Pancreas (tissue), 10 donors: ENCODE data around the gene PRR23E. TPM values are rescaled to one million over a fixed set of nuclear protein-coding genes. Genes with fewer than 3 reads are reported as not detected.

Experiments
- ATAC-seq, 4 donors: fragments of 200-7000 bp; cut with Tn5 transposase; one replicate each; pipeline versions ENCODE4 v1.8.0 to v1.9.1; 2020; ENCODE audit warnings: mild to moderate bottlenecking in 4 of 4, moderate library complexity in 4 of 4
- DNase-seq, 6 donors: peaks; one replicate each; pipeline ENCODE4 v3.0.0-alpha.2; 2020
- FAIRE-seq: peaks from 2 replicates; lab custom pipeline; 2012; peaks lifted over from hg19 to GRCh38; lab: Jason Lieb, UNC
- H3K27ac ChIP-seq, 4 donors: fragments of 200-600 bp; sonication (generic); 1 replicate in 3 of 4; 2 replicates in 1 of 4; pipeline versions ENCODE4 v1.5.0 to v1.8.0; 2020
- H3K27me3 ChIP-seq, 4 donors: fragments of 200-600 bp; one replicate each; pipeline ENCODE4 v1.8.0; 2021
- H3K36me3 ChIP-seq, 3 donors: fragments of 200-600 bp; sonication (generic) in 1 of 3; one replicate each; pipeline versions ENCODE4 v1.5.0 to v1.8.0; 2020 to 2021
- H3K4me1 ChIP-seq, 3 donors: fragments of 200-600 bp; one replicate each; pipeline ENCODE4 v1.8.0; 2021
- H3K4me3 ChIP-seq, 4 donors: fragments of 200-600 bp; sonication (generic) in 2 of 4; one replicate each; pipeline versions ENCODE4 v1.5.0 to v1.8.0; 2020 to 2021
- H3K9me3 ChIP-seq, 4 donors: fragments of 200-600 bp; one replicate each; pipeline ENCODE4 v1.8.0; 2021
- WGBS, 2 donors: extraction: QIAGEN DNeasy Blood & Tissue Kit; methylation state at CpG; one replicate each; pipeline ENCODE4 v1.1.7; 2013; 5-methylcytosine and 5-hydroxymethylcytosine counted together
- intact Hi-C, 3 donors: fragments of 100-400 bp; cut with DNase I; formaldehyde crosslinking; loops; one replicate each; pipeline versions ENCODE4 v1.11.1 to v1.14.2; 2022
- polyA plus RNA-seq, 2 donors: library from polyadenylated mRNA; stranded (reverse); fragments of 200-250 nt; gene quantifications; one replicate each; pipeline ENCODE4 v1.2.3, GENCODE V29; 2013
- total RNA-seq, 6 donors: library from RNA; stranded (reverse); fragmentation: NEBNext Ultra II Directional in 4 of 6; extraction: Animal tissue kit (Norgen Biotek cat#: 25700) in 4 of 6; gene quantifications; one replicate each; pipeline versions ENCODE4 v1.2.1 to v1.2.4, GENCODE V29; 2021 to 2023
- TF ChIP-seq, protein P1 (sequence below), 4 donors: fragments of 200-600 bp; sonication (generic) in 3 of 4; IDR thresholded peaks; one replicate each; pipeline versions ENCODE4 v1.5.0 to v1.8.0; 2021; ENCODE audit warnings: antibody characterized with exemption in 4 of 4
- donor health status: healthy with polysubstance abuse.
- donor health status: DM: no; HTN: no; CAD: no; lungs with moderate emphysema.
- donor health status: DM: no; HTN: no; CAD: no.
- donor health status: control.
- donor health status: control.
- donor health status: Bipolar disorder and iron deficiency.
- donor health status: DM: yes; HTN: yes; CAD: no.
- donor health status: DM: no; HTN: no; CAD: no.
- donor health status: DM: no; HTN: no; CAD: no.
- donor health status: DM: yes; HTN: yes; CAD: no.

The PRR23E gene
- total and polyA plus RNA-seq, 8 donors, result not detected

GRCh38 chr3:127206154-127206553 is 13.2 kb downstream of the PRR23E start:
- DNase-seq, result no peak
- H3K27ac ChIP-seq, result no peak overlapping the region
- H3K4me1 ChIP-seq, result no peaks in the 10 kb centered on the region
- TF ChIP-seq, protein P1, sequence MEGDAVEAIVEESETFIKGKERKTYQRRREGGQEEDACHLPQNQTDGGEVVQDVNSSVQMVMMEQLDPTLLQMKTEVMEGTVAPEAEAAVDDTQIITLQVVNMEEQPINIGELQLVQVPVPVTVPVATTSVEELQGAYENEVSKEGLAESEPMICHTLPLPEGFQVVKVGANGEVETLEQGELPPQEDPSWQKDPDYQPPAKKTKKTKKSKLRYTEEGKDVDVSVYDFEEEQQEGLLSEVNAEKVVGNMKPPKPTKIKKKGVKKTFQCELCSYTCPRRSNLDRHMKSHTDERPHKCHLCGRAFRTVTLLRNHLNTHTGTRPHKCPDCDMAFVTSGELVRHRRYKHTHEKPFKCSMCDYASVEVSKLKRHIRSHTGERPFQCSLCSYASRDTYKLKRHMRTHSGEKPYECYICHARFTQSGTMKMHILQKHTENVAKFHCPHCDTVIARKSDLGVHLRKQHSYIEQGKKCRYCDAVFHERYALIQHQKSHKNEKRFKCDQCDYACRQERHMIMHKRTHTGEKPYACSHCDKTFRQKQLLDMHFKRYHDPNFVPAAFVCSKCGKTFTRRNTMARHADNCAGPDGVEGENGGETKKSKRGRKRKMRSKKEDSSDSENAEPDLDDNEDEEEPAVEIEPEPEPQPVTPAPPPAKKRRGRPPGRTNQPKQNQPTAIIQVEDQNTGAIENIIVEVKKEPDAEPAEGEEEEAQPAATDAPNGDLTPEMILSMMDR (IDR thresholded peaks at IDR 0.05), result no peak
- H3K36me3 ChIP-seq, result no peaks in the 10 kb centered on the region
- no peaks in the 10 kb centered on the region for H3K9me3 ChIP-seq
- no peaks in the 10 kb centered on the region for H3K27me3 ChIP-seq
- FAIRE-seq, result no peak
- intact Hi-C loops, result no loop called here
- ATAC-seq, result peak in 1 of 4 donors; percentile 36
- whole genome bisulfite sequencing, 2 donors, result 78 to 88% methylated on average over 3 of the region's 3 CpGs
- H3K4me3 ChIP-seq, result no peak overlapping the region

DNA sequence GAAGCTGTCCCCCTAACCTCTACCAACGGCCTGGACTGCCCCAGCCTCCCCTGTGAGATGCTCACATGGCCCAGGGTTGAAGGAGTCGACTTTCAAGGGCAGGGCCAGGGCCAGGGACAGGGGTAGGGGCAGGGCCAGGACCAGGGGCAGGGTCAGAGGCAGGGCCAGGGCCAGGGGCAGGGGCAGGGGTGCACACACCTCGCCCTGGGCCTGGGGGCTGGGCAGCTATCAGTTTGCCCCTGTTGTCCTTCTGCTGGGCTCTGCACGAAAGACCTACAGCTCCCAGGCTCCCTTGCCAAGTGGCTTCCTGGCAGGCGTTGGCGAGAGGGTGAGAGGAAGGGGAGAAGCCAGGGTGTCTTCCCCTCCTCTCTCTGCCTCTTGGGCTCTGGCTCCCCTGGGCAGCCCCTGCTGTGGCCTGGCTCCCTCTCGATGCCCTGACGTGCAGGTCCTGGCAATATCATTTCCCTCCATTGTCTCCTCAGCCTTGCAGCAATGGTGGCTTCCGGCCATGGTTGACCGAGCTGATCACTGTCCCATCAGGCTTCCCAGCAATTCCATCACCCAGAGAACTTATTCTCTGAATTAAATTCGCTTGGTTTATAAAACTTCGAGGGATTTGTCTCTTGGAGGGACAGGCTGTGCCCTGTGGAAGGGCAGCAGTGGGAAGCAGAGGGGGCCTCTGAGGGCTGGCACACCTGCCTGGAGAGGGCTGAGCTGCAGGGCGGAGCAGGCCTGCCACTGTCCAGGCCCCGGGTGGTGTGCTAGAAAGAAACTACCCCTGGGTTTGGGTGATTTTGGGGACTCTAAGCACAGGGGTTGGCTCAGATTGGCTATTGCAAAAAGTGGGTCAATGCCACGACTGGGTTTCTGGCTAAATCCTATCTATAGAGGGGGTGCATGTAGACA is 13.9 kb downstream of the PRR23E start:
- 78 to 80% methylated on average over 14 to 15 of the region's 15 CpGs for WGBS, 2 donors
- Histone ChIP-seq H3K9me3 (no peaks in the 10 kb centered on the region), H3K4me3 (no peak overlapping the region), H3K27ac (no peak overlapping the region), H3K27me3 (no peaks in the 10 kb centered on the region), H3K36me3 (no peaks in the 10 kb centered on the region), H3K4me1 (no peaks in the 10 kb centered on the region)
- DNase-seq (no peak), ATAC-seq (no peak), FAIRE-seq (no peak)
- intact Hi-C loops, result no loop called here
- TF ChIP-seq, protein P1 (IDR thresholded peaks at IDR 0.05), result no peak

GRCh38 chr3:127207727-127208482 is 15.0 kb downstream of the PRR23E start:
- Histone ChIP-seq H3K9me3 (no peaks in the 10 kb centered on the region), H3K36me3 (no peaks in the 10 kb centered on the region), H3K27ac (no peak overlapping the region), H3K4me1 (no peaks in the 10 kb centered on the region), H3K4me3 (no peak overlapping the region), H3K27me3 (no peaks in the 10 kb centered on the region)
- no peak for DNase-seq
- no peak for ATAC-seq
- 81 to 93% methylated on average over 8 of the region's 8 CpGs for WGBS, 2 donors
- intact Hi-C loops, result no loop called here
- no peak for FAIRE-seq
- TF ChIP-seq, protein P1 (IDR thresholded peaks at IDR 0.05), result no peak

GRCh38 chr3:127208483-127209100 is 15.7 kb downstream of the PRR23E start:
- Histone ChIP-seq H3K4me3 (no peak overlapping the region), H3K27me3 (no peaks in the 10 kb centered on the region), H3K27ac (no peak overlapping the region), H3K36me3 (no peaks in the 10 kb centered on the region), H3K9me3 (no peaks in the 10 kb centered on the region), H3K4me1 (no peaks in the 10 kb centered on the region)
- WGBS, 2 donors, result 78 to 89% methylated on average over 14 of the region's 14 CpGs
- DNase-seq, result no peak
- FAIRE-seq, result no peak
- ATAC-seq, result no peak
- intact Hi-C loops, result no loop called here
- TF ChIP-seq, protein P1 (IDR thresholded peaks at IDR 0.05), result no peak
